GOT3 (cell line): ENCODE data around the gene TPP2.

Source experiments
- DNase-seq: peaks from one replicate; lab custom pipeline; 2025; ENCODE audit warnings: mixed read lengths; lab: John Stamatoyannopoulos, UW

Gene TPP2

DNA sequence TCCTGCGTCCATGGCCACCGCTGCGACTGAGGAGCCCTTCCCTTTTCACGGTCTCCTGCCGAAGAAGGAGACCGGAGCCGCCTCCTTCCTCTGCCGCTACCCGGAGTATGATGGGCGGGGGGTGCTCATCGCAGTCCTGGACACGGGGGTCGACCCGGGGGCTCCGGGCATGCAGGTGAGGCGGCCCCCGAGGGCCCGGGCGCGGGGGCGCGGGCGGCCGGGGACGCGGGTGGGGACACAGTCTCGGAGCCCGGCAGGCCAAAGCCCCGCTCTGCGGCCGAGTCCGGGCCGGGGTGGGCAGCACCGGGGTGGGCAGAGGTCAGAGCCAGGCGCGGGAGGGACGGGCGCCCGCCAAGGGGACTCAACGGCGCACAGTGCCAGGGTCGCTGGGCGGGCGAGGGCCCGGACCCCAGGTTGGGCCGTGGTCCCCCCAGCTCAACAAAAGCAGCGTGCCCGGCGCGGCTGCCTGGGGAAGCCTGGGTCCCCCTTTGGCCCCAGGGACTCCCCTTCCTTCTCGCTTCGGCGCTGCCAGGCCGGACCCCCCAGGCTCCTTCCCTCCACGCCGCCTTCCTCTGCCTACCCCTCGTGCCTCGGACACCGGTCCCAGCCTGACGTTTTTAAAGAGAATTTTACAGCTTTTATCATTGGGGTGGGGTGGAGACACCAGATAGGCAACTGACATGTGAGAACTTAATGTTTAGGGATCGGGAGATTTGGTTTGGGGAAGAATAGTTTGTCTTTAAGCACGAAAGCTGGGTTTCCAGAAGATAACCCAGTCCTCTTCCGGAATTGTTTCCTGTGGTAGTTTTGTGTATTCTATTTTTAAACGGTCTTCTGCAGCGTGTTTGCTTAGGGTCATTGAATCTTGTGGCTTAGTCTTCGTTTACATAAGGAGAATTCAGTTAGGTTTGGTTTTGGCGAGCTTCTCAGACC lies 509 bp downstream of the TPP2 start:
- DNase-seq: no peak

GRCh38 chr13:102598061-102598460 lies 1.3 kb downstream of the TPP2 start:
- no peak for DNase-seq

DNA sequence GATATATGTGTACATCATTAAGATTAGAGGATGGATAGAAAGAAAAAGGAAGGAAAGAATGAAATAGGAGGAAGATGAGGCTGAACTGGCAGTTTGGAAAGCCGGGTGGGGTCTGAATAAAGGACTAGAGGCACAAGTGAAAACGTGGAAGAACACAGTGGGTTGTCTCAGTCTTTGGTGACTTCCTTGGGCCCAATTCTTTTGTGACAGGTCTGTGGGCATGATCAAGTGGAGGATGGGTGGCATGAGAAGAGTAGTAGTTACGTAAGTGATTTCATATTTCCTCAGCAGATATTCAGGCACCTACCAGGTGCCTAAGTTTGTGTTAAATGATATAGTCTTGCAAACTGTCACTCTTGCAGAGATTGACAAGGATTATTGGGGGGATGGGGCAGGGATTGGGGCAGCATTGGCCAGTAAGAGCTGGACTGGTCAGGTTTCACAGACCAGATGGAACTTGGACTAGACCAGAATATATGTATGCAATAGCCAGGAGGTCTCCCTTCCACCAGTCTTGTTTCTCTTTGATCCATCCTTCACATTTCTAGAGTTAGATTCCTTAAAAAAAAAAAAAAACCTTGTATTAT lies 2.7 kb downstream of the TPP2 start:
- no peak for DNase-seq

- DNase-seq: no peak
Observed at GRCh38 chr13:102606537-102607309, 9.9 kb downstream of the TPP2 start.

- no peak for DNase-seq
Observed at GRCh38 chr13:102608974-102609373, 12.2 kb downstream of the TPP2 start.

DNA sequence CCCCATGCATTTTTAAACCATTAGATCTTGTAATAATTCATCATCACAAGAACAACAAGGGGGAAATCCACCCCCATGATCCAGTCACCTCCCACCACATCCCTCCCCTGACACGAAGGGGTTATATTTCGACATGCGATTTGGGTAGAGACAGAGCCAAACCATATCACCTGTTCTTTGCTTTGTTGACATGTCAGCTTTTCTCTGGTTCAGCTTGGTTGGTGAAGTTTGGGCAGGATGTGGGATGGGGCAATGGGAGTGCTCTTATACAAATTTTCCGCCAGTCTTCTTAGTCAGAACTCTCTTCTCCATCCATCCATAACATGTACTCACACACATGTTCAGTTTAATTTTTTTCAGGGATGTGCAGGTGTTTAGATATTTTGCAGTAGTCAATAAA lies 12.9 kb downstream of the TPP2 start:
- DNase-seq: no peak

DNA sequence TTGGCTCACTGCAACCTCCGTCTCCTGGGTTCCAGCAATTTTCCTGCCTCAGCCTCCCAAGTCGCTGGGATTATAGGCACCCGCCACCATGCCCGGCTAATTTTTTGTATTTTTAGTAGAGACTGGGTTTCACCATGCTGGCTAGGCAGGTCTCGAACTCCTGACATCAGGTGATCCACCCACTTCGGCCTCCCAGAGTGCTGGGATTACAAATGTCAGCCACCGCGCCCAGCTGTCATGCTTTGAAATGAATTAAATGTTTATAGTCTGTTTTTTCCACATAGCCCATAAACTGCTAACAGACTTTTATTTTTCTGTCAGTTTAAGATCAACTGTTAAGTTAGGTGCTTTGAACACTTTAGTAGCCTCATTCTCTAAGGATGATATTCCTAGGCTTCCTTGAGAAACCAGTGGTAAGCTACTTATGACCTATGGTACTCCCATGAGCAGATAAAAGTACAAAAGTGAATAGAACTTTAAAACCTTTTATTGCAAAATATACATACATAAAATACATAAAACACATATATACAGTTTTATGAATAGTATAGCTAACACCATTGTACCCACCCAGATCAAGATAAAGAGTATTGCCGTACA lies 13.6 kb downstream of the TPP2 start:
- no peak for DNase-seq

DNA sequence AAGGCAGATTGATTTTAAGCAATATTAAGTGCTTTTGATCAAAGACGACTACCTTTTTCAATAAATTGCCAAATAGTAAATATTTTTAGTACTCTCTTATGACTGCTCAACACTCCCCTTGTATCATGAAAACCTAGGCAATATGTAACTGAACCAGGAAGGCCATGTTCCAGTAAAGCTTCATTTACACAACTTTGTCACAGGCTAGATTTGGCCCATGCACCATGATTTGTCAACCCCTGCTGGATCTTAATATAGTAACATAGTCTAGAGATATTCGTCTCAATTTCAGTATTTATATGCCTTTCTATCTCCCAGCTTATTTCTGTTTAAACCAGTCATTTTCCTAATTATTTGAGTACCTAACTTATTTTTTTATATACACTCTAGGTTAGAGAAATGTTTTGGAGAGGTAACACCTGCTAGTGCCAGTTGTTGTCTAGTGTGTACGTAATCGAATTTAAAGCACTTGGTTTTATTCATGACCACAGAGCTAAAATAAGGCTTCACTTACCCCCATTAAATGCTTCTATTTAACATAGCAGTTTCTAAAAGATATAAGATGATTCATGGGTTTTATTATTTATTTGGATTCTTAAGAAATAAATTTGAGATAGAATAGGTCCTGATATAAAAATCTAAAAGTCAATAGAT lies 21.0 kb downstream of the TPP2 start:
- DNase-seq: no peak

GRCh38 chr13:102620516-102620915 lies 23.7 kb downstream of the TPP2 start:
- no peak for DNase-seq

GRCh38 chr13:102626928-102627327 lies 30.1 kb downstream of the TPP2 start:
- DNase-seq: no peak

DNA sequence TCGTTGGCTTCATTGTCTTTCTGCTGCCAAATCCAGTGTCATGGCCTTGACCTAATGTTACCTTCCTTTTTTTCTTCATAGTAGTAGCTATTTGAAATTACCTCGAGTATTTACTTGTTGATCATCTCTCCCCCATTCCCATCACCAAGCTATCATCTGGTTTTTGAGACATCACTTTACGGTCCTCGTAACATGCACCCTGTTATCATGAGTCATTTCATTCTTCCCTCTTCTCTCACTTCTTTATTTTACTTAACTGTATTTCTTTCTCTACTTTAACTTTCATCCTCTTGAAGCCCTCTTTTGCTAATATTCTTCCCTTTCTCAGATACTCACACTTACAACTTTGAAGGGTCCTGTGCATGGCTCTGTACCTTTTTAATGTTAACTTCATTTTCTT lies 31.8 kb downstream of the TPP2 start:
- no peak for DNase-seq

GRCh38 chr13:102631198-102631597 lies 34.4 kb downstream of the TPP2 start:
- DNase-seq: no peak

GRCh38 chr13:102638741-102639140 lies 42.0 kb downstream of the TPP2 start:
- DNase-seq: no peak

- no peak for DNase-seq
Observed at GRCh38 chr13:102642029-102642428, 45.2 kb downstream of the TPP2 start.

DNA sequence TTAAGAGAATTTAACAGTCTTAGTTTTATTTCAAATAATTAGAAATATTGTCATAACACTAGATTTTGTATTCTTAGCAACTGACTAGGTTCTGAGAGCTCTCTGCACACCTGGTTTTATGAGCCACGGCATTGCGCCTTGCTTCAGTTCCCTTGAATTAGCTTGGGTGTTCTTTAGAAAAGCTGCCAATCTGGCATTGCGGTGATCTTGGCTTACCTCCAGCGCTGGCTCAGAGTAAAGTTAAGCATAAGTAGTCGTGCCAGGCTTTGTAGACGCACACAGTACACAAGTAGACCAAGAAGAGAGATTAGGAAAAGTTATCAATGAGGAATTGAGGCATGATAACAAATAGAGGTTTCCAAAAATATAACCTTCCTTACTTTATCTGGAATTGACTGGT lies 45.7 kb downstream of the TPP2 start:
- no peak for DNase-seq

GRCh38 chr13:102643656-102644055 lies 46.9 kb downstream of the TPP2 start:
- DNase-seq: no peak

DNA sequence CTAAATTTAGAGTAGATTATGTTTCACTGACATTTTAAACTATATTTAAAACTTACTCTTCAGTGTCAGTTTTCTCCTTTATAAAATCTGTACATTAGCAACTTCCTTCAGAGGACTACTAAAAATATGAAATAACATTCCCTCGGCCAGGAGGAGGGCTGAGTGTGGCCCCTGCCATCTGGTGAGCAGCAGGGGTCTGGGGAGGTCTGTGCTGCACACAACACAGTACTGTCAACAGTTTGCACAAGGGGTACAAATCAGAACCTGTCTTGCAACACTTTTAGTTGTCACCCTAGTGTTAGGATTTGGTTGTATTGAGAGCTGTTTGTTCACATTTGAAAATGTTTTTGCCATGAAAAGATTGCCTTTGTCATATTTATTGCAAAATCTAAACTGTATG lies 48.9 kb downstream of the TPP2 start:
- DNase-seq: no peak

- no peak for DNase-seq
Observed at GRCh38 chr13:102648046-102648445, 51.3 kb downstream of the TPP2 start.

DNA sequence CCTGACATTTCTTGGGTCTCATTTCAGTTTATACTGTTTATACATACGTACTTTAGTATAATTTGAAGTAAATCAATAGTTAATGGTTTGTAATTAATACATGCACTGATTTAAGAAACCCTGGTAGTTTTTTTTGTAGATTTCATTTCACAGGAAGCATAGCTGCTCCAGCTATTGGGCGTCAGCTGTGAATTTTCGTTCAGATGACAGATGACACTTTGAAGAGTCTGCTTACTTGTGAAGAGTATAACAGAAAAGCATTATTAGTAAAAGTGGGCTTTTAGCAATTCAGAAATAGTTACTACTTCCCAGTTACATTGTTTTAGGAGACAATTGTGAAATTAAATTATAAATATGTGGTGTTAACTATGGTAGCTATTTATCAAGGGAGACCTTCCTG lies 53.7 kb downstream of the TPP2 start:
- no peak for DNase-seq

GRCh38 chr13:102651392-102651791 lies 54.6 kb downstream of the TPP2 start:
- DNase-seq: no peak

DNA sequence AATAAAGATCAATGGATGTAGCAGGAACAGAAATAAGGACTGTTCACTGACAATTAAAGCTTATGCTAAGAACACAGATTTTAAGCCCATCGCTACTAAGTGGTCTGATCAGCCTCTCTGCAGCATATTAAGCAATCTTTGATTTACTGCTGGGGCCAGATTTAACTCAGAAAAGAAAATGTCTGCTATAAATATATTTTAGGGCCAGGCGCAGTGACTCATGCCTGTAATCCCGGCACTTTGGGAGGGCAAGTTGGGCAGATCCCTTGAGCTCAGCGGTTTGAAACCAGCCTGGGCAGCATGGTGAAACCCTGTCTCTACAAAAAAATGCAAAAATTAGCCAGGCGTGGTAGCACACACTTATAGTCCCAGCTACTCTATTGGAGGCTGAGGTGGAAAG lies 55.1 kb downstream of the TPP2 start:
- no peak for DNase-seq

DNA sequence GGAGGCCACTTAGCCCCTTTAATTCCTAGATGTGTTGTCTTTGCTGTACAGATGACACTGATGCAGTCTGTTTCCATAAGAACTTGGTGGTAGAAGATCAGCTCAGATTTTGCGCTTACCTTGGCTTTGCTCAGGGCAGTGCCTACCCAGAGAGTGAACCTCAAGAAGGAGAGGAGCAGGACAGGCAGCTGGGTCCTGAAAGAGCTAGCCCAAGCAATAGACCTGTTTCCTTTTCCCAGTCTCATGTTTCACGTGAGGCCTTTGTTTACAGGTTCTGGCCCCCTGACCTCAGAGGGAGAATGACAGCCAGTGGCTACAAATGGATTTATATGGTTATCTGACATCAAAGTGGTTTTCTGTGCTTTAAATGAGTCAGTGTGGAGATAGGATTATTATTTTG lies 58.0 kb downstream of the TPP2 start:
- no peak for DNase-seq
